ENCODE data around the gene PCLO. TPM values are rescaled to one million over a fixed set of nuclear protein-coding genes. Genes with fewer than 3 reads are reported as not detected.

Gene PCLO
- polyA plus RNA-seq, 3 donors: not detected

- no peaks in the 10 kb centered on the region for H3K36me3 ChIP-seq (replicated peaks in 1 of 2; ENCODE audit: control insufficient read depth in 1 of 2, insufficient read depth in 2 of 2, low read length in 2 of 2)
- no peaks in the 10 kb centered on the region for H3K27me3 ChIP-seq (ENCODE audit: control insufficient read depth in 2 of 2, insufficient read depth in 2 of 2, low read length in 2 of 2)
- WGBS (ENCODE audit: insufficient coverage): no CpG with 5 or more reads among the region's 1 CpG
- Mint-ChIP-seq H3K27ac (no peak overlapping the region), H3K9me3 (no peaks in the 10 kb centered on the region), H3K4me1 (no peaks in the 10 kb centered on the region), H3K4me3 (no peak overlapping the region), H3K27me3 (ENCODE audit: low read depth in 3 of 3) (no peaks in the 10 kb centered on the region), H3K36me3 (no peaks in the 10 kb centered on the region)
- H3K9ac ChIP-seq (ENCODE audit: insufficient read depth, low read length, poor library complexity, severe bottlenecking): no peak overlapping the region
- H3K79me2 ChIP-seq (ENCODE audit: insufficient read depth, low read length): no peaks in the 10 kb centered on the region
- H4K20me1 ChIP-seq (ENCODE audit: insufficient read depth, low read length): no peaks in the 10 kb centered on the region
- H2AFZ ChIP-seq (ENCODE audit: insufficient read depth, low read depth, low read length, poor library complexity, severe bottlenecking): no peak overlapping the region
- no peak overlapping the region for H3K4me3 ChIP-seq (replicated peaks in 1 of 3; ENCODE audit: low read depth in 2 of 3, low read length in 3 of 3)
- TF ChIP-seq, protein P1, sequence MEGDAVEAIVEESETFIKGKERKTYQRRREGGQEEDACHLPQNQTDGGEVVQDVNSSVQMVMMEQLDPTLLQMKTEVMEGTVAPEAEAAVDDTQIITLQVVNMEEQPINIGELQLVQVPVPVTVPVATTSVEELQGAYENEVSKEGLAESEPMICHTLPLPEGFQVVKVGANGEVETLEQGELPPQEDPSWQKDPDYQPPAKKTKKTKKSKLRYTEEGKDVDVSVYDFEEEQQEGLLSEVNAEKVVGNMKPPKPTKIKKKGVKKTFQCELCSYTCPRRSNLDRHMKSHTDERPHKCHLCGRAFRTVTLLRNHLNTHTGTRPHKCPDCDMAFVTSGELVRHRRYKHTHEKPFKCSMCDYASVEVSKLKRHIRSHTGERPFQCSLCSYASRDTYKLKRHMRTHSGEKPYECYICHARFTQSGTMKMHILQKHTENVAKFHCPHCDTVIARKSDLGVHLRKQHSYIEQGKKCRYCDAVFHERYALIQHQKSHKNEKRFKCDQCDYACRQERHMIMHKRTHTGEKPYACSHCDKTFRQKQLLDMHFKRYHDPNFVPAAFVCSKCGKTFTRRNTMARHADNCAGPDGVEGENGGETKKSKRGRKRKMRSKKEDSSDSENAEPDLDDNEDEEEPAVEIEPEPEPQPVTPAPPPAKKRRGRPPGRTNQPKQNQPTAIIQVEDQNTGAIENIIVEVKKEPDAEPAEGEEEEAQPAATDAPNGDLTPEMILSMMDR (IDR thresholded peaks at IDR 0.05): no peak
- no peak overlapping the region for H3K27ac ChIP-seq (ENCODE audit: low read depth in 1 of 2, low read length in 2 of 2)
- no peak for DNase-seq
- no peaks in the 10 kb centered on the region for H3K4me1 ChIP-seq (ENCODE audit: control insufficient read depth in 1 of 2, insufficient read depth in 2 of 2, low read length in 2 of 2)
- no peak overlapping the region for H3K4me2 ChIP-seq (replicated peaks; ENCODE audit: extremely low read depth, low read length, poor library complexity, severe bottlenecking)
- no peaks in the 10 kb centered on the region for H3K9me3 ChIP-seq (replicated peaks in 1 of 2; ENCODE audit: control insufficient read depth in 1 of 2, insufficient read depth in 1 of 2, low read length in 2 of 2)
- intact Hi-C loops (cut with micrococcal nuclease): no loop called here
Measured at GRCh38 chr7:83105063-83105462, 57.6 kb downstream of the PCLO start.

DNA sequence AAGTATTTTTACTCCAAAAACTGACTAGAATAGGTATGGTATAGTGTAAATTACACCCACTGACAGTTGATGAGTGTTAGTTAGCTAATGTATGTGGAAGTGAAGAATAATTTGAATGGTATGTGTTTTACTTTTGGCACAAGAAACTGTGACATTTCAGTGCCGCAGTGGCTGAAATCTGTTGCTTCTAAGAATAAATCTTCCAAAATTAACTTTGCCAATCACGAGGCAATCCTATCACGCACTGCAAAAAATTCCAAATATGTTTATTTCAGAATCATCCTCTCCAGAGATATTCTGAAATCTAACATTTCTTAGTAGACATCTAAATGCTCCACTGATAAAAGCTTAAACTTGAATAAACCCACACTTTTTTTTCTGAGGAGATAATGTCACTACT is 61.2 kb downstream of the PCLO start:
- Mint-ChIP-seq H3K36me3 (no peaks in the 10 kb centered on the region), H3K9me3 (peaks cover 0 to 5% (median 0%) of the 10 kb centered on the region in 7 donors), H3K4me1 (no peaks in the 10 kb centered on the region), H3K4me3 (no peak overlapping the region), H3K27me3 (ENCODE audit: low read depth in 3 of 3) (no peaks in the 10 kb centered on the region), H3K27ac (no peak overlapping the region)
- intact Hi-C loops (cut with micrococcal nuclease): no loop called here
- no peak for DNase-seq
- H3K36me3 ChIP-seq (replicated peaks in 1 of 2; ENCODE audit: control insufficient read depth in 1 of 2, insufficient read depth in 2 of 2, low read length in 2 of 2): no peaks in the 10 kb centered on the region
- H3K4me2 ChIP-seq (replicated peaks; ENCODE audit: extremely low read depth, low read length, poor library complexity, severe bottlenecking): no peak overlapping the region
- H3K9me3 ChIP-seq (replicated peaks in 1 of 2; ENCODE audit: control insufficient read depth in 1 of 2, insufficient read depth in 1 of 2, low read length in 2 of 2): no peaks in the 10 kb centered on the region
- H3K4me3 ChIP-seq (replicated peaks in 1 of 3; ENCODE audit: low read depth in 2 of 3, low read length in 3 of 3): no peak overlapping the region
- 95% methylated on average over 3 of the region's 3 CpGs for WGBS (ENCODE audit: insufficient coverage)
- H3K4me1 ChIP-seq (ENCODE audit: control insufficient read depth in 1 of 2, insufficient read depth in 2 of 2, low read length in 2 of 2): no peaks in the 10 kb centered on the region
- H4K20me1 ChIP-seq (ENCODE audit: insufficient read depth, low read length): no peaks in the 10 kb centered on the region
- no peak overlapping the region for H3K9ac ChIP-seq (ENCODE audit: insufficient read depth, low read length, poor library complexity, severe bottlenecking)
- H3K27ac ChIP-seq (ENCODE audit: low read depth in 1 of 2, low read length in 2 of 2): no peak overlapping the region
- no peak overlapping the region for H2AFZ ChIP-seq (ENCODE audit: insufficient read depth, low read depth, low read length, poor library complexity, severe bottlenecking)
- TF ChIP-seq, protein P1 (IDR thresholded peaks at IDR 0.05): no peak
- H3K27me3 ChIP-seq (ENCODE audit: control insufficient read depth in 2 of 2, insufficient read depth in 2 of 2, low read length in 2 of 2): no peaks in the 10 kb centered on the region
- H3K79me2 ChIP-seq (ENCODE audit: insufficient read depth, low read length): no peaks in the 10 kb centered on the region
